ENCODE results near the gene PRKCE.
A peak's percentile ranks its signal among the peaks of the same experiment; 100 is the strongest.

The PRKCE gene

DNA sequence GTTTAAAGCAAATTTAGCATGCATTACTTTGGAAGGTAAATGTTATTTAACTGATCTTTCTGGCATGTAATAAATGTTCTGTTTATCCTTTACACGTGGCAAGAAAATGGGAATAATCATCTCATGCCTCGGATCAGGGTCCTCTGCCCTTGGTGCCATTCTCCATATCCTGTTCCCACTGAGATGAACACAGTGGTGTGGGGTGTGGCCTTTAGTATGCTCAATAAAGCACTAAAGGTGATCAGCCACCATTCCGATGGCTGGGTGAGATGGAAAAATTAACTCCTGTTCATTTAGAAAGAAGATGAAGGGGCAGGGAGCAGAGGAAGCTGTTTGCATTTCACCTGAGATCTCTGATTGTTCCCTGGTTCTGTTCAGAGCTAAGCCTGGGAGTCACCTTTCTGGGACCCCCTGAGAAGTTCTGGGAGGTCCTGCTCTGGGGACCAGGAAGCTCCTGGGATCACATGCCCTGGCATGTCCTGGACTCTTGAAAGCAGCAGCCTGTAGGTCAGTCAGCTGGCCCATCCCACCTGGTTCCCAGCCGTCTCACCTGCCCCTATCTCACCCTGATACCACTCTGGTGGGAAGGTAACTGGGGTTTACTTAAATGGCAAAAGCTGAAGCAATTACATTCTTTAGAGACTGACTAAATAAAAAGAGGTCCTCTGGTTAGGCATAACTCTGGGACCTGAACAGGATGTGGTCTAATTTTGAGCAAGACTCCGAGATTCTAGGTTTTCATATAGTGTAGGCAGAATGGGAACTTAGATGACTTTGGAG lies 356.8 kb downstream of the PRKCE start:
- DNase-seq, result no peak

DNA sequence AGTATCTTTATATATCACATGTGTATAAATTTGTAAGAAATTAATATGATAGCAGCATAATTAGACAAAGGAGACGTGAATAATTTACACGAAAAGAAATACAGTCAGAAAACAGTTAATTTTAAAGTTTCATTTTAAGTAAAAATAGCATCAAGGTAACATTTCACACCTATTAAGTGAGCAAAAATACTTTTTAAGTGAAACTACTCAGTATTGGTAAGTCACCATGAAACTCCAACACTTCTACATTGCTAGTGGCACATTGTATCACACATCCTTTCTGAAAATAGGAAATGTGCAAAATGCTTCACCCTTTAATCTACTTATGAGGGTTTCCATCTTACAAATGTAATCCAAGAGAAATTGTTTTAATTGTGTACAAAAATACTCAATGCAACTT lies 357.8 kb downstream of the PRKCE start:
- DNase-seq, result no peak

DNA sequence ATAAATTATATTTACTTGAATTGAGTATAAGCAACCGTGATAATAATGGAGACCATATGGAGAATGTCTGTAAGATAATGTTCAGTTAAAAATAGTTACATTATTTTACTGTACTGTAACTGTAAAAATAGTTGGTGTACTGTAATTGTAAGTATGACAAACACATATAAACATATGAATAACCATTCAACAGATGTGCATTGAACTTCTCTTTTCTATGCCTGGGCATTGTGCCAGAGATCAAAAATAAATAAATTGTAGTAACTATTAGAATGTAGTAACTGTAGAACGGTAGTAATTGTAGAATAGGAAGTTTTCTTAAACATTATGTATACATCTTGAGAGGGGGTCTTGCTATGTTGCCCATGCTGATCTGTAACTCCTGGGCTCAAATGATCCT lies 358.3 kb downstream of the PRKCE start:
- no peak for DNase-seq

DNA sequence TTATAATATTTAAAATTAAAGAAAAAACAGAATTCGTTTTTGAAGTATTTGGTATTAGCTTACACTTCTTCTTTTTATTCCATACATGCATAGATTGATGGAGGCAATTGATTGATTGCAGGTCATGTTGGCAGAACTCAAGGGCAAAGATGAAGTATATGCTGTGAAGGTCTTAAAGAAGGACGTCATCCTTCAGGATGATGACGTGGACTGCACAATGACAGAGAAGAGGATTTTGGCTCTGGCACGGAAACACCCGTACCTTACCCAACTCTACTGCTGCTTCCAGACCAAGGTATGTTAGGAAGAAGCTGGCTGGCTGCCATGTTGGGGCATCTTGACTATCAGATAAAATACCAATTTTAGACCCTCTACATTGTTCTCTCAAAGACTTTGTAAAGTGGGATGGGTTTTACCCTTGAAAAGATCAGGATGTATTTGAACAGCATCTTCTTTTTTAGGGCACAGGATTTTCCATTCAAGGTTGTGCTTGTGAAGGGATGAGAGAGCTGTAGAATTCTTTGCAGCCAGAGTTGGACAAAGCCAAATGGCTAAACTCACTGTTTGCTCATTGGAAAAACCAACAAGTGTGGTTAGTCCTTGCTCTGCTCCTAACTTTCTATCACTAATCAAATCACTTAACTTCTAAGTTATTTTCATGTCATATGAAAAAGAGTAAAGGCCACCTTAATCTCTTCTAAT lies 358.9 kb downstream of the PRKCE start:
- no peak for DNase-seq

DNA sequence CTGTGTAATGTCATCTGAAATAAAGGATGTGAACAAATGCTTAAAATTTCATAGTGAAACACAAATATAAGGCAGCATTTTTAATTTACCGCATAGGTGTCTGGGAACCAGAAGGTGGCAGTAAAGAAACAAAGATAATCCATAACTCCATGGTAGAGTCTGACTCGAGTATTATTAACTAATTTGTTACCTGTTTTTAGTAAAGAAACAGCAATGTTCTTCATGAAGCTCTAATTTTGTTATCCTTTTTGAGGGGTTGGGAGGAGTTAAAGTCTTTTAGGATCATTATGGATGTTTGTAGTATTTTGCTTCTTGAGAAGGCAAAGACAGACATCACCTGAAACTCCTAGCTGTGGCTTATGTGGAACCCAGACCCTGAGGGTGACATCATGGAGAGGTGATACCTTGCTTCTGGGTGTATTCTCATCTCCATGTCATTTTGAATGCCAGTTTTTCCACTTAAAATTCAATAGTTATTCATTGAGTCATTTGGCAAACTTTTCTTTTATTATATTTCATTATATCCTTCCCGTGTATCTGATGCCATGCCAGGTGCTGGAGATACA lies 359.5 kb downstream of the PRKCE start:
- DNase-seq, result peak; percentile 24

DNA sequence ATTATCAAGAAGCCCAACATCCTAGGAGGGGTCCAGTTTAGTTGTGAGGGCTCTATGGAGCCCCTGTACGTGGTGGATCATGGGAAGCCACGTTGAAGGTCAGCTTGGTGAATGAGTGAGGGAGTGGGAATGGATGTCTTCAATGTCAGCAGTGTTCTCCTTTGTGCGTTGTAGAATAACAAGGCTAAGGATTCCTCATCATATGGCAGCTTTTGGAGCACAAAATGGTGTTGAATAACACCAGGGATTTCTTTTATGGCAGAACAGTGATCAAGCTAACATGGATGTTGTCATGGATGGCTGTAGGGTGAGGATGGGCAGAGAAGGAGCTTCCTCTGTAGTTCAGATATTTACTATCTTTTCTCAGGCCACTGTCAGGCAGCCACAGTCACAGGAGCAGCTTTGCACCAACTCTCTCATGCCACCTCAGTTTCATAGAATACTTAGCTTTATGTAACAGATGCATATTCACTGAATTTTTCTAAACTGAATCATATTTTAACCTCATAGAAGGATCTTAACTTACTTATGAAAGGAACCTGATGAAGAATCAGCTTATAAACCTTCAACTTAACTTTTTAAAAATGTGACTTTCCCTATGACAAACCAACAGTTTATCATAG lies 361.3 kb downstream of the PRKCE start:
- no peak for DNase-seq

DNA sequence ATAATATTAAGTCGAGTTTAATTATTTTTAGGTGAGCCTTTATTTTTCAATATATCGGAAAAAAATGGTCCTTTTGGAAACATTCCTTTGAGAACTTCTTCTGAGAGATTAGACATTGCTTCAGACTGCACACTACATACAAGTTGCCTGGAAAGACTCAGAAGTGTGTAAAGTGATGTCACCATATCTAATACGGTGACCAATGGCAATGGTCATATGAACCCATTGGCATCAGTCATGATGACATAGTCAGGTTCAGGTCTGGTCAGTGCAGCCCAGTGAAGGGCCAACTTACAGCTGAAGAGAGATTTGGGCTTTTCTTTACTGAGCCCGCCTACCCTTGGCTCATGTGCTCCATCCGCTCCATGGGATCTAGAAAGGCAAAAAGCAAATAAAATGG lies 362.3 kb downstream of the PRKCE start:
- no peak for DNase-seq

DNA sequence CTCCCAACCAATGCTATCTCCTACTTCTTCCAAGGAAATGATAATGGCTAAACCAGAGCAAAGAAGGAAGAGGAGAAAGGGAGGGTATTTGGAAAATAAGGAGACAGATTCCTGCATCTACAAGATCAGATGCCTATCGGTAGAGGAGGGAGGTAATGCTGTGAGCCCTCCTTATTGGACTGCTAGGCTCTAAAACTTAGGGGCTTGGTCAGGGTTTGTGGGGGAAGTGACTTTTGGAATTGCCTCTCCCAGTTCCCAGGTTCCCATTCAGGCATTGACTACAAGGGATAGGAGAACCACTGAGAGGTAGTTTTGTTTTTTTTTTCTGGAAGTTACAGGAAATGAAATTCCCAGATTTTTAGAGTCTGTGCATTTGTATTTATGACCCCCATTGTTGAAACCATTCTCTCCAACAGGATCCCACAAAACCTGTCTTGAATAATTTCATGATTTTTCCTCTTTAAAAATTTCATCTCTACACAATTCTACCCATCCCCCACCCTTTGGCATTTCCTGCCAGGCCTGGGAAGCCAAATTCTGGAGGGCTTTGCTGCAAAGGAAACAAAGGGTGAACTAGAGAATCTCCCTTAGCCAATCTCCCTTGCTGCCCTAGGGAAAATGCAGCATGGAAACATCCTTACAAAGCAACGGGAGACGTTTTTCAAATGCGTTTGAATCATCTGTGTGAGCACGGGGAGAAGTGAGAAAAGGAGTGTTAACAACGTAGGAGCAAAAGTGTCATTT lies 363.6 kb downstream of the PRKCE start:
- DNase-seq, result no peak

DNA sequence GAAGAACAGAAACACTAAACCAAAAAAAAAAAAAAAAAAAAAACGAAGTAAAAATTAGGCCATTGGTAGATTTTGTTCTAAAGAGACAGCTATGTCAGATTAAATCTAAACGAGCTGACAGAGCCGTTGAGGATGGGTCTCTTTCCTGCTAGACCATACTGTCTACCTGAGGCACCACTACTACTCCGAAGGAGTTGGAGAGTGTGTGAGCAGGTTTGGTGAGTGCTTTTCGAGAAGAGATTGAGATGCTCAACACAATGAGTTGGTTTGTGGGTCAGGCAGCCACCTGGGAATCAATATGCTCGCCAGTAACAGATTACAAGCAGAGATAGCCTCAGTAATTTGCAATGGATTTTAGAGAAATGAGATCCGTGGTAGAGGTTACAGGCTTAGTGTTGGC lies 364.2 kb downstream of the PRKCE start:
- no peak for DNase-seq

DNA sequence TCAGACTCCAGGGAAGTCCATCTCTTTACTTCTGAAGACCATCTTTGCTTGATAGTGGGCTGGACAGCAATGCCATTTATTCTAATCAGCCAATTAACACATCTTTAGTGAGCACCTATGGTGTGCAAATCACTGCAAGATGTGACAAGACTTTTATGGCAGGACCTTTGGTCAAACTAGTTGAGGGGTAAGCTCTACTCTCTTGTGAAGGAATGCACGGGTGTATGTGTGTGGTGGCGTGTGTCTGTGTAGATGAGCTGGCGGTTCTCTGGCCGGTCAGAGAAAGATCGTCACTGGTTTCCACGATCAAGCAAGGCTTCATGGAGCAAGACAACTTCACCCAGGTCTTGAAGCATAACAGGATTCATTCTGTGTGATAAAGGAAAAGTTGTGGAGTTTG lies 364.6 kb downstream of the PRKCE start:
- no peak for DNase-seq

DNA sequence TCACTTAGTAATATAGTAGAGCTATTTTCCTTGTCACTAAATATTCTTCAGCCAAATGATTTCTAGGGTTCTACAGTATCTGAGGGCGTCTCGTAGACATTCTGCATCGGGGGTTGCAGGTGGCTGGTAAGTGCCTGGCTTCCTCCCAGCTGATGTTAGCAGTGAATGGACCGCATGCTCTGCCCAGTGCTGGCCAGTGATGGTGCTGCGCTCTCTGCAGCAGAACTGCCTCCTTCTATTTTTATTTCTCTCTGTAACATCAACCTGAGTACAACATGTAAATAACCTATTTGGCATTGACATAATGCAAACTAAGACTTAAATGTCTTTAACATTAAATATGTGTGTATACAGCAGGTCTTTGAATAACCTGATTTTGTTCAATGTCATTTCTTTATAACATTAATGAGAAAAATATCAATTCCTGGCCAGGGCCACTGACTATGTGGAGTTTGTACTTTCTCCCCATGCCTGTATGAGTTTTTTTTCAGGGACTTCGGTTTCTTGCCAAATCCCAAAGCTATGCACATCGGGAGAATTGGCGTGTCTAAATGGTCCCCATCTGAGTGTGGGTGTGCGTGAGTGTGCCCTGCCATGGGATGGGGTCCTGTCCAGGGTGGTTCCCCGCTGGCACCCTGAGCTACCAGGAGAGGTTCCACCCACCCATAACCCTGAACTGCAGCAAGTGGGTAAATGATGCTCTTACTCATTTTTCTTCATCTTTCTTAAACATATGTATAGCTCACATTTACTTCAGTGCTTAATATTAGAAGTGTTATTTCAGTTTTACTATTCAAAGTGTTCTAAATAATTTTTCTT lies 367.5 kb downstream of the PRKCE start:
- no peak for DNase-seq

DNA sequence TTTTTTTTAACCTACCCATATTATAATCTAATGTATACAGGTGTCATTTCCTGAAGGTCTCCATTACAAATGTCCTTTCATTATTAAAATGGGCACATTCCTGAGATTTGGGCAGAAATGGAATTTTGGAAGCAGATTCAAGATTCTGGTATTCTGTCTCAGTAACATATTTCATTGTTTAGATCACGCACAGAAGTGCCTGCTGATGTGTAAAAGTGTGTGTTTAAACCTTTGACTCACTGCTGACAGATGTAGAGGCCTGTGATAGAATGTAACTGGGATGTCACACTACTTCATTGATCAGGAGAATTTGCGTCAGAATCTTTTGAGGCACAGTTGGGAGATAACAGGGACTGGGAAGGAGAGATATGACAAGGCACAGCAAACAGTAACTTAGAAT lies 368.9 kb downstream of the PRKCE start:
- no peak for DNase-seq

DNA sequence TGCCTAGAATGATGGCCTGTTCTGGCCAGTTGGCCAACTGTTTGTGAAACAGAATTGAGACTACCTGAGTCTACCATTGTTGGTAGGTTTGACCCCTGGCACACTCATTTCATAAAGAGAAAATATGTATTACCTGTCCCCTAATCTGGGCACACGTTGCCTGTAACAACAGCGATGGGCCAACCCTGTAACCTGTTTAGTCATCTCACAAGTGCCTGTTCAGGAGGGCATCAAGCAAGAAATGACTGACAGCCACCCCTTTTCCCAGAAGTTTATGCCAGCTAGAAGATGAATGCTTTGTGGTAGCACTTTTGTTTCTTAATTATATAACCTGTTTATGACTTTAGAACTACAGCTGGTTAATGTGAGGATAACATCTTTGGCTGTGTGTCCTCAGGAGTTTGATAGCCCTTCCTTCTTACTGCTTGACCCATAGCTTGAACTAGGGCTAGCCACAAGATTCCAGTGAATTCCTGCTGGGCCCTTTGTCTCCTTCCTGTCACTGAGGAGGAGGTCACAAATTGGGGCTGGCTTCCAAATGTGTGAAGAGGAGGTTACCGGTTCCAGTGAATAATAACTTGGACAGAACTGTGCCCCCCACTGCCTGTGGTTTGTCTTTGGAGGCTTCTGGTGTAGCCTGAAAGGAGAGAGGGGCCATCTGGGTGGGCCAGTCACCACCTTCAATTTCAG lies 371.8 kb downstream of the PRKCE start:
- no peak for DNase-seq

DNA sequence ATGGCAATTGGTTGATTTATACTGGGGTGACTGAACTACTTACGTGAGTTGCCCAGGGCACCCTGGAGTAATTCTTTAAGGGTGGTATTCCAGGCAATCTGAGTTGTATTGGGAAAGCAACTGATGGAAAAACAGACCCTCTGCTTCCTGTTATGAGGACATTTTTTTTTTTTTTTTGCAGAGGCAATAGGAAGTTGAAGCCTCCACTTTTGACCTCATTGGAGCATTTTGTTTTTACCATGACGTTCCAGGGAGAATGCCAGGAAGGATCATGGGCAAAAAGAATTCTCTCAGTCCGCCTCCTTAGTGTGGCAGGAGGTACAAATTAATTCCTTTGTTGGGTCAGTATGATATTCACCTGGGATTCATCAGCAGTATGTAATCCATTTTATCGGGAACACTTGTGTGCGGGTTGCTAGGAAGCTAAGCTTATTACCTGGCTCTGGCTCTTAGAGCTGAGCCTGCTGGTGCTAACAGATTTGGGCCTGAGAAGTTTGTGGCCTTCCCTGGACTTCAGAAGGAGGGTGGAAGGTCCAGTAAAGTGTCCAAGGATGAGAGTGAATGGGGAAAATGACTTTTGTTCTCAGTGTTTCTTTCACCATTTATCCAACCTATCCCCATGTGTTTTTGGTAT lies 372.8 kb downstream of the PRKCE start:
- DNase-seq, result no peak

DNA sequence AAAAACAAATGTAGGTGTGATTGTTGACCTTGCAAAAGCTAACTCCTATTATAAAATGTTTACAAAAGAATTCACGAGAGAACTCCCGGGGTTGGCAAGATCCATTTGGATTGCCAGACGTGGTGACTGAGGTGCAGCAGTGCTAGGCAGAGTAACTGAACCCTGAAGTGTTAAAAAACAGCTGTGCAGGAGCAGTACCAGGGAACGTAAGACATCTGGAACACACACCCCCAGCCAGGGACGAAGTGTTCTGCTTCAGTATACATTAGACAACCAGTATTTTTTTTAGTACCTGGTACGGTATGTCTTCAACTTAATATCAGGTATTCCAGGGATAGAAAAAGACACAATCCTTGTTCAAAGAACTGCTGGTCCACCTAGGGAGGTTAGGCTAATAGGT lies 373.6 kb downstream of the PRKCE start:
- no peak for DNase-seq

DNA sequence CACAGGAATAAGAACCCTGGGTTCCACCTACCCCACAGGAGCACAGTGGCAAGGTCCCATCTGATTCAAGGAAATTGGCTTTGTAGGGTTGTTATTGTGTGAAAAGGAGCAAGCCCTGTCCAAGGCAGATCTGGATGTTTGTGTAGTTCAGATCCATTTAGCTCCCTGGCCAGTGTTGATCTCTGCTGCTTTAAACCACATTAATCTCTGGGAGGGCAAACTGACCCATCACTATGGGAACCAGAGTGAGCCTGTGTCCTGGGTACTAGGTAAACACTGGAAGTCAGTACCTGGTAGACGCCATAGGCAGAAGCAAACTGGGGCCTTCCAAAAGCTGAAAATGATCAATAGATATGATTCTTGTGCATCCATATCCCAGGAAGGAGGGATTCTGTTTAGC lies 374.2 kb downstream of the PRKCE start:
- no peak for DNase-seq

DNA sequence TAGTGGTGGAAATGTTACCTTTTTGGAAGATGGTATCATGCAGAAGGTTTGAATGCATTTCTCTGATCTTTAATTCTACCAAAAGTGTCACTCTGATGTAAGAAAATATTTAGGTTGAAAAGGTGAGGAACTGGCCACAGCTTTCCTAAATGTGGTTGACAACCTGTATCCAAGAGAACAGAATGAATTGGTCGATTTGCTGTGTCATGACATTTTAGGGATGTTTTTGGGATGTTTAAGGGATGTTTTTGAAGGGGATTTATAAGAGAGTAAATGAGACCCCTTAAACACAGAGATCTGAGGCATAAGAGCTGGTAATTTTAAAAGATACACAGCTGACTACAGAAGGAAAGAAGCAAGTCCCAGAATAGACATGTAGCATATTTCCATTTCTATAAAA lies 375.0 kb downstream of the PRKCE start:
- DNase-seq, result no peak

DNA sequence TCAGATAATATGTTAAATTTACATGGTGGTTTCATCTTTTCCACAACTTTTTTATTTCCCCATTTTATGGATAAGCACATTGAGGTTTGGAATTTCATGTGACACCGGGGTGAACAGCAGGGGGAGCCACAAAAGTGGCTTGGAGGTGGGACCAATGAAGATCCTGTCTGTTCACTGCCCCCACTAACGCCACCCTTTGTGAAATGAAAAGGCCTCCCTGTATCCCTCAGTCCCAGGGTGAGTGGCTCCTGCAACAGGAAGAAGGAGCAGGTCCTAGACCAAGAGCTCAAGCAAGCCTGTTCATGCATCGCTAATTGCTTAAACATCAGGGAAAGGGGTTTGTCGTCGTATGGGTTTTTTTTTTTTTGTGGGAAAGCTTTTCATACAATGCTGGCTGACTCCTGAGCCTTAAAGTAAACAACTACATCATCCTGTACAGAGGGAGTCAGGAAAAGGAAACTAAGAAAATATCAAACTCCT lies 377.9 kb downstream of the PRKCE start:
- peak; percentile 81 for DNase-seq

DNA sequence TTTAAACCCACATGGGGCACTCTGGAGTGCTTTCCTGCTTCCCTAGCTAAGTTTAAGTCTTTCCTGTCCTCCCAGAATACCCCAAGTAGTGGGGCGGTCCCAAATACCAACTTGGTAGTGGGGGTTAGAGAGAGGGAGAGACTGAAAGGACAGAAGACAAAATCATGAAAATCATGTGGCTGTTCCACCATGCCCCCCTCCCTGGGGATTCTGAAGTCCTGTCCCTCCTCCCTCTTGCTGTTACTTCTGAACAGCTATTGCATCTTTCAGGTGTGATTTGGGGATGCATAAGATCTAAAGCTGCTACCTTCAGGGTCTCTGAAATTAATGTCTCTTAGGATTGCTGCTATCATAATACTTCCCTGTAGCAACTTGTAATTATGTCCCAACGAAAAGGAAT lies 378.9 kb downstream of the PRKCE start:
- DNase-seq, result no peak

DNA sequence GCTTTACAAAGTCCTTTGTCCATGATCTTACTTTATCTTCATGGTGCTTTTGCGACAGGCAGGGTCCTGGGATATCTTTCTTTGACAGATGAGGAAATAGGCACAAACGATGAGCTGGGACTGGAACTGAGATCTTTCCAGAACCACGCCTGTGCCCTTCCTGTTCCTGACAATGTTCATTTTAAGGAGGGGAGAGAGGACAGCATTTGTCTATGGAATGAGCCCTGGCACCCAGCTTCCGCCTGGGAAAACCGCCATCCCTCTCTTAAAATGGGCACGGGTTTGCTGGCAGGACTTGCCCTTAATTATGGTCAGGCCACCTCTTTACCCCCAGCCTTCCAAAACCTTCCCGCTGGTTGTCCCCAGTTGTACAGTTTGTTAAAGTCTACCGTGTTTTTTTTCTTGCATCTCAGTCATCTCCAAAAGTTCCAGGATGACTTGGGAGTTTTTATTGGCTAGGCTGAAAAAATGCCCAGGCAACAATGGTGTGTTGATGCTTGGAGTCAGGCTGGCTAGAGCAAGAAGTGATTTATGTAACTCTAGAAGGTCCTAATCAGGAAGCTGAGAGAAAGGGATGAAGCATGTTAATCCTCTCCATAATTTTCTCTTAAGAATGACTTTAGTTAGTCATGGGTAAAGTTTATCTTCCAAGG lies 380.8 kb downstream of the PRKCE start:
- DNase-seq, result no peak

Measured in DMS153 (cell line).